Measurements from ENCODE around the gene FAM8A1. TPM values are rescaled to one million over a fixed set of nuclear protein-coding genes. Genes with fewer than 3 reads are reported as not detected.

Gene FAM8A1
- total RNA-seq, 1 experiment from 2014 or later = 6.0 TPM

- no peak for DNase-seq (ENCODE audit: low read depth)
These were observed 56.0 kb downstream of the FAM8A1 start for GRCh38 chr6:17656092-17656491.

GRCh38 chr6:17656644-17657043 lies 56.5 kb downstream of the FAM8A1 start:
- no peak for DNase-seq (ENCODE audit: low read depth)

Small RNA genes within 50 kb of the gene (small RNA-seq; reads per million reads assigned to genes)
- gene RNU6-190P (not detected), gene SUMO2P13 (not detected)

Other genes with a start within 250 kb of the FAM8A1 start
- gene CAP2, start 206.7 kb upstream of the FAM8A1 start, total RNA-seq (2014; rRNA removed; shearing (Covaris generic)) = 8.2 and 8.4 TPM in 2 replicates
- 38.2 and 49.2 TPM in 2 replicates for gene NUP153, start 106.6 kb downstream of the FAM8A1 start, total RNA-seq (2014; rRNA removed; shearing (Covaris generic))

Measured in HT1080 (cell line).